Nephron progenitor cell (in vitro differentiated cells): ENCODE data around the gene ZNF514.
"Not testable (repeated sequence)": the region's sequence is repeated elsewhere in the genome, so short reads cannot be mapped to it uniquely, and the experiment has no call there.

Source experiments
- DNase-seq: peaks from one replicate; pipeline ENCODE4 v3.0.0; 2021
- H3K27ac Mint-ChIP-seq: 2 replicates; pipeline ENCODE4 v1.8.0; 2021; ENCODE audit warnings: mild to moderate bottlenecking, moderate library complexity, mixed read lengths
- H3K27me3 Mint-ChIP-seq: 2 replicates; pipeline ENCODE4 v1.8.0; 2021; ENCODE audit warnings: mild to moderate bottlenecking, low read depth, mixed read lengths; ENCODE audit not compliant: poor library complexity
- H3K36me3 Mint-ChIP-seq: 2 replicates; pipeline ENCODE4 v1.8.0; 2021; ENCODE audit warnings: low read depth, mixed read lengths
- H3K4me1 Mint-ChIP-seq: 2 replicates; pipeline ENCODE4 v1.8.0; 2021; ENCODE audit warnings: mixed read lengths
- H3K4me3 Mint-ChIP-seq: 2 replicates; pipeline ENCODE4 v1.8.0; 2021; ENCODE audit warnings: mild to moderate bottlenecking, moderate library complexity, mixed read lengths
- H3K9me3 Mint-ChIP-seq: 2 replicates; pipeline ENCODE4 v1.8.0; 2021; ENCODE audit warnings: mild to moderate bottlenecking, moderate library complexity, mixed read lengths
- CTCF ChIP-seq: fragments of 200-600 bp; sonication (generic); IDR thresholded peaks from 2 replicates; pipeline ENCODE4 v1.5.0; 2021; ENCODE audit warnings: antibody characterized with exemption

Gene ZNF514

DNA sequence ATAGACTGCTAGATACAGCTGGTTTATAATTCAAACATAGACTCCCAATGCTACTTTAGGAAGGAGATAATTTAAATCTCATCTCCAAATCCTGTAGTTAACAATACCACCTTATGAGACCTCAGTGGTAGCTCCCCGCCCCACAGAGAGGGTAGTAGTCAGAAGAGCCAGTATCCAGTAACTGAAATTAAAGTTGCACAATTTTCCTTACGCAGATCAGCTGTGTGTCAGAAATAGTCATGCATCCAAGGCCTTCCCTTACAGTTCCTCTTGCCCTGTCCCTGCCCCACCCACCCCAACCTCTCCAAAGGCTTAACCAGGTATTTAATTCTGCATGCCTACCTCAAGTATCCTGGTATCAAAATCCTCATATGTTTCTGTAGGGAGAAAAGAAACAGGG lies 53.6 kb downstream of the ZNF514 start:
- DNase-seq: no peak
- no peak for TF ChIP-seq CTCF
- H3K27me3 Mint-ChIP-seq: no peaks in the 10 kb centered on the region
- peaks cover 65% of the 10 kb centered on the region for H3K36me3 Mint-ChIP-seq
- no peak overlapping the region for H3K4me3 Mint-ChIP-seq
- H3K4me1 Mint-ChIP-seq: no peaks in the 10 kb centered on the region
- H3K27ac Mint-ChIP-seq: no peak overlapping the region
- H3K9me3 Mint-ChIP-seq: no peaks in the 10 kb centered on the region

DNA sequence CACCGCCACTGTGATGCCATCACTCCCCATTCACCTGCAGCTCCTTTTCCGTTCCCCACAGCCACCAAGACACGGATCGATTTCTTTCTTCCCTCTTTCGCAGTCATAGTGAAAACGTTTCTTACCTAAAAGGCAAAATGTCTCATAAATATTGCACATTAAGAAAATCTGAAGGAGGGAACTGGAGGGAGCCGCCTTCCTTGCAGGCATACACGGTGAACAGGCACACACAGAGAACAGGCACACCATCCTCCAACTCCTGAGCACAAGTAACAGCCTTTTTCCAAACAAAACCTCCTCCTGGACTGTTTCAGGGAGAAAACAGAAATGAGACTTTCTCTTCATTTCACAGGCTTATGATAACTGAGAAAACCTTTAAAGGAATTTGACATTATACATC lies 55.0 kb downstream of the ZNF514 start:
- Mint-ChIP-seq H3K4me1 (no peaks in the 10 kb centered on the region), H3K4me3 (no peak overlapping the region), H3K27ac (no peak overlapping the region), H3K9me3 (peaks cover 6% of the 10 kb centered on the region), H3K36me3 (peaks cover 71% of the 10 kb centered on the region), H3K27me3 (no peaks in the 10 kb centered on the region)
- no peak for DNase-seq
- TF ChIP-seq CTCF: no peak

DNA sequence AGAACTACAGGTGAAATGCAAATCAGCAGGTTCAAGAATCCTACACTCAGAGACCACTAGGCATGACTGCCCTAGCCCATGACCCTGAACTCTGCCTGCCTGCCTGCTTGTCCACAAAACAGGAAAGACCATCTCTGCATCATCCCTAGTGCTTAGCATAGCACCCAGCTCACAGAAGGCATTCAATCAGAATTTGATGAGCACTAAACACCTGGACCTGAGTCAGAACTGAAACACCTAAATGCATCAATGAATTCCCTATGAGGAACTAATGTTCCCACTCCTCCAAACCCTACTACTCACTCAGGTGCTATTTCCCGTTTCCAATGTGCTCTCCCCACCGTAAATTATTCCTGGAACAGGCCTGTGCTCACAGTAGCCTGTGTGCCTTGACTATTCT lies 59.7 kb downstream of the ZNF514 start:
- Mint-ChIP-seq H3K36me3 (peaks cover 88% of the 10 kb centered on the region), H3K9me3 (peaks cover 43% of the 10 kb centered on the region), H3K27me3 (no peaks in the 10 kb centered on the region), H3K4me3 (no peak overlapping the region), H3K4me1 (no peaks in the 10 kb centered on the region), H3K27ac (no peak overlapping the region)
- no peak for DNase-seq
- no peak for TF ChIP-seq CTCF

DNA sequence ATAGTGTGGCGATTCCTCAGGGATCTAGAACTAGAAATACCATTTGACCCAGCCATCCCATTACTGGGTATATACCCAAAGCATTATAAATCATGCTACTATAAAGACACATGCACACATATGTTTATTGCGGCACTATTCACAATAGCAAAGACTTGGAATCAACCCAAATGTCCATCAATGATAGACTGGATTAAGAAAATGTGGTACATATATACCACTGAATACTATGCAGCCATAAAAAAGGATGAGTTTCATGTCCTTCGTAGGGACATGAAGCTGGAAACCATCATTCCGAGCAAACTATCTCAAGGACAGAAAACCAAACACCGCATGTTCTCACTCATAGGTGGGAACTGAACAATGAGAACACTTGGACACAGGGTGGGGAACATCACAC lies 61.4 kb downstream of the ZNF514 start:
- H3K9me3 Mint-ChIP-seq: peaks cover 57% of the 10 kb centered on the region
- not testable (repeated sequence) for H3K4me1 Mint-ChIP-seq, H3K4me3 Mint-ChIP-seq, H3K27me3 Mint-ChIP-seq, H3K27ac Mint-ChIP-seq, DNase-seq
- H3K36me3 Mint-ChIP-seq: peaks cover 96% of the 10 kb centered on the region
